ENCODE data around the gene TMEM258. TPM values are rescaled to one million over a fixed set of nuclear protein-coding genes. Genes with fewer than 3 reads are reported as not detected.

TMEM258 gene
- total and polyA plus RNA-seq, 9 donors = 124 to 196 (median 139) TPM

GRCh38 chr11:61760946-61761345 lies 31.5 kb downstream of the TMEM258 start:
- Histone ChIP-seq H3K36me3 (ENCODE audit: control insufficient read depth, insufficient read depth, low read length) (no peaks in the 10 kb centered on the region), H3K27ac (ENCODE audit: low read length) (no peak overlapping the region), H3K9me3 (replicated peaks; ENCODE audit: control insufficient read depth, low read depth, low read length) (no peaks in the 10 kb centered on the region), H3K4me1 (ENCODE audit: control insufficient read depth, insufficient read depth, low read length) (peaks cover 8% of the 10 kb centered on the region), H3K4me3 (ENCODE audit: low read length) (no peak overlapping the region), H3K27me3 (ENCODE audit: control insufficient read depth, insufficient read depth, low read length) (peaks cover 23% of the 10 kb centered on the region)
- no peak for DNase-seq
- 30% methylated on average over 2 of the region's 13 CpGs for WGBS (ENCODE audit: insufficient coverage)

- Histone ChIP-seq H3K27ac (ENCODE audit: low read length) (no peak overlapping the region), H3K27me3 (ENCODE audit: control insufficient read depth, insufficient read depth, low read length) (peaks cover 31% of the 10 kb centered on the region), H3K4me1 (ENCODE audit: control insufficient read depth, insufficient read depth, low read length) (peaks cover 11% of the 10 kb centered on the region), H3K36me3 (ENCODE audit: control insufficient read depth, insufficient read depth, low read length) (no peaks in the 10 kb centered on the region), H3K9me3 (replicated peaks; ENCODE audit: control insufficient read depth, low read depth, low read length) (no peaks in the 10 kb centered on the region), H3K4me3 (ENCODE audit: low read length) (no peak overlapping the region)
- 93% methylated on average over 7 of the region's 15 CpGs for WGBS (ENCODE audit: insufficient coverage)
- no peak for DNase-seq
These were observed 35.1 kb downstream of the TMEM258 start for GRCh38 chr11:61757213-61757862.

GRCh38 chr11:61756452-61757212 lies 35.8 kb downstream of the TMEM258 start:
- no peaks in the 10 kb centered on the region for H3K9me3 ChIP-seq (replicated peaks; ENCODE audit: control insufficient read depth, low read depth, low read length)
- peaks cover 28% of the 10 kb centered on the region for H3K27me3 ChIP-seq (ENCODE audit: control insufficient read depth, insufficient read depth, low read length)
- no peaks in the 10 kb centered on the region for H3K36me3 ChIP-seq (ENCODE audit: control insufficient read depth, insufficient read depth, low read length)
- WGBS (ENCODE audit: insufficient coverage) = no CpG with 5 or more reads among the region's 9 CpGs
- no peak overlapping the region for H3K27ac ChIP-seq (ENCODE audit: low read length)
- DNase-seq = no peak
- peaks cover 13% of the 10 kb centered on the region for H3K4me1 ChIP-seq (ENCODE audit: control insufficient read depth, insufficient read depth, low read length)
- H3K4me3 ChIP-seq (ENCODE audit: low read length) = no peak overlapping the region

GRCh38 chr11:61756147-61756451 lies 36.3 kb downstream of the TMEM258 start:
- Histone ChIP-seq H3K4me1 (ENCODE audit: control insufficient read depth, insufficient read depth, low read length) (peaks cover 11% of the 10 kb centered on the region), H3K27ac (ENCODE audit: low read length) (no peak overlapping the region), H3K36me3 (ENCODE audit: control insufficient read depth, insufficient read depth, low read length) (no peaks in the 10 kb centered on the region), H3K9me3 (replicated peaks; ENCODE audit: control insufficient read depth, low read depth, low read length) (no peaks in the 10 kb centered on the region), H3K4me3 (ENCODE audit: low read length) (no peak overlapping the region), H3K27me3 (ENCODE audit: control insufficient read depth, insufficient read depth, low read length) (peaks cover 25% of the 10 kb centered on the region)
- DNase-seq = no peak
- WGBS (ENCODE audit: insufficient coverage) = 73% methylated on average over 2 of the region's 4 CpGs

- no peak overlapping the region for H3K4me3 ChIP-seq (ENCODE audit: low read length)
- no peak for DNase-seq
- H3K27ac ChIP-seq (ENCODE audit: low read length) = no peak overlapping the region
- H3K27me3 ChIP-seq (ENCODE audit: control insufficient read depth, insufficient read depth, low read length) = peaks cover 28% of the 10 kb centered on the region
- no peaks in the 10 kb centered on the region for H3K9me3 ChIP-seq (replicated peaks; ENCODE audit: control insufficient read depth, low read depth, low read length)
- H3K36me3 ChIP-seq (ENCODE audit: control insufficient read depth, insufficient read depth, low read length) = no peaks in the 10 kb centered on the region
- WGBS (ENCODE audit: insufficient coverage) = 70% methylated on average over 29 of the region's 31 CpGs
- peaks cover 15% of the 10 kb centered on the region for H3K4me1 ChIP-seq (ENCODE audit: control insufficient read depth, insufficient read depth, low read length)
These were observed 37.6 kb downstream of the TMEM258 start for GRCh38 chr11:61754534-61755482.

GRCh38 chr11:61753672-61754071 lies 38.7 kb downstream of the TMEM258 start:
- WGBS (ENCODE audit: insufficient coverage) = 75% methylated on average over 2 of the region's 5 CpGs
- H3K4me1 ChIP-seq (ENCODE audit: control insufficient read depth, insufficient read depth, low read length) = peaks cover 26% of the 10 kb centered on the region
- DNase-seq = no peak
- H3K36me3 ChIP-seq (ENCODE audit: control insufficient read depth, insufficient read depth, low read length) = no peaks in the 10 kb centered on the region
- H3K27me3 ChIP-seq (ENCODE audit: control insufficient read depth, insufficient read depth, low read length) = peaks cover 30% of the 10 kb centered on the region
- H3K9me3 ChIP-seq (replicated peaks; ENCODE audit: control insufficient read depth, low read depth, low read length) = no peaks in the 10 kb centered on the region
- no peak overlapping the region for H3K4me3 ChIP-seq (ENCODE audit: low read length)
- no peak overlapping the region for H3K27ac ChIP-seq (ENCODE audit: low read length)

GRCh38 chr11:61752925-61753521 lies 39.4 kb downstream of the TMEM258 start:
- Histone ChIP-seq H3K4me1 (ENCODE audit: control insufficient read depth, insufficient read depth, low read length) (peaks cover 31% of the 10 kb centered on the region), H3K4me3 (ENCODE audit: low read length) (peak overlapping the region; percentile 46), H3K27me3 (ENCODE audit: control insufficient read depth, insufficient read depth, low read length) (peaks cover 30% of the 10 kb centered on the region), H3K36me3 (ENCODE audit: control insufficient read depth, insufficient read depth, low read length) (no peaks in the 10 kb centered on the region), H3K9me3 (replicated peaks; ENCODE audit: control insufficient read depth, low read depth, low read length) (no peaks in the 10 kb centered on the region), H3K27ac (ENCODE audit: low read length) (no peak overlapping the region)
- WGBS (ENCODE audit: insufficient coverage) = 27% methylated on average over 17 of the region's 17 CpGs
- DNase-seq = no peak

- DNase-seq = peak; percentile 54
- Histone ChIP-seq H3K9me3 (replicated peaks; ENCODE audit: control insufficient read depth, low read depth, low read length) (no peaks in the 10 kb centered on the region), H3K4me1 (ENCODE audit: control insufficient read depth, insufficient read depth, low read length) (peaks cover 38% of the 10 kb centered on the region), H3K4me3 (ENCODE audit: low read length) (peak within 1 kb of the TSS; percentile 46), H3K27me3 (ENCODE audit: control insufficient read depth, insufficient read depth, low read length) (peaks cover 30% of the 10 kb centered on the region), H3K27ac (ENCODE audit: low read length) (no peak within 1 kb of the TSS), H3K36me3 (ENCODE audit: control insufficient read depth, insufficient read depth, low read length) (no peaks in the 10 kb centered on the region)
- WGBS (ENCODE audit: insufficient coverage) = 1% methylated on average over 89 of the region's 93 CpGs
These were observed 40.1 kb downstream of the TMEM258 start, which contains the start of gene MYRF for GRCh38 chr11:61752117-61752924. MYRF (plus strand) TSS chr11:61752636; CDS start chr11:61752745, 109 bp downstream.

- WGBS (ENCODE audit: insufficient coverage) = 82% methylated on average over 14 of the region's 14 CpGs
- peaks cover 30% of the 10 kb centered on the region for H3K27me3 ChIP-seq (ENCODE audit: control insufficient read depth, insufficient read depth, low read length)
- H3K4me1 ChIP-seq (ENCODE audit: control insufficient read depth, insufficient read depth, low read length) = peaks cover 39% of the 10 kb centered on the region
- no peaks in the 10 kb centered on the region for H3K9me3 ChIP-seq (replicated peaks; ENCODE audit: control insufficient read depth, low read depth, low read length)
- H3K4me3 ChIP-seq (ENCODE audit: low read length) = no peak overlapping the region
- no peak overlapping the region for H3K27ac ChIP-seq (ENCODE audit: low read length)
- no peak for DNase-seq
- no peaks in the 10 kb centered on the region for H3K36me3 ChIP-seq (ENCODE audit: control insufficient read depth, insufficient read depth, low read length)
These were observed 41.0 kb downstream of the TMEM258 start for GRCh38 chr11:61751384-61751783.

Data from muscle of leg (tissue), 11 donors.